GM19438 (cell line): ENCODE data around the gene DNAH11.
A peak's percentile ranks its signal among the peaks of the same experiment; 100 is the strongest.
"Not testable (repeated sequence)": the region's sequence is repeated elsewhere in the genome, so short reads cannot be mapped to it uniquely, and the experiment has no call there.

ENCODE experiments used
- ATAC-seq: cut with Tn5 transposase; IDR thresholded peaks from one replicate; pipeline ENCODE4 v1.9.1; 2021; ENCODE audit warnings: low read depth; ENCODE audit not compliant: unreplicated experiment

The DNAH11 gene

DNA sequence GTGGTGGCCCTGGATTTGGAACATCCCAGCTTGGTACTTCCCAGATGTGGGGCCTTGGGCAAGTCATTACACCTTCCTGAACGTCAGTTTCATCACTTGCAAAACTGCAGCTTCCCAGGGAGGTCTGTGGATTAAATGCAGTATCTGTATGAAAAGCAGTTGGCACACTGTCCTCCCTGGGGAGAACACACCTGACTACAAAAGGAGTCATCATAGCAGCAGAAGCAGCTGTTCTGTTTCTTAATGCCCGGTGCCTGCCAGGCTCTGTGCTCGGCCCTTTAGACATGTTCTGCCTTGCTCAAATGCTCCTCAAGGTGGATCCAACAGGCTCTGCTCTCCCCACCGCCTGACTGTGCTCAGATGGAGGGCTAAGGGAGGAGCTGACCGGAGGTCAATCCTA lies 371.8 kb downstream of the DNAH11 start:
- no peak for ATAC-seq

DNA sequence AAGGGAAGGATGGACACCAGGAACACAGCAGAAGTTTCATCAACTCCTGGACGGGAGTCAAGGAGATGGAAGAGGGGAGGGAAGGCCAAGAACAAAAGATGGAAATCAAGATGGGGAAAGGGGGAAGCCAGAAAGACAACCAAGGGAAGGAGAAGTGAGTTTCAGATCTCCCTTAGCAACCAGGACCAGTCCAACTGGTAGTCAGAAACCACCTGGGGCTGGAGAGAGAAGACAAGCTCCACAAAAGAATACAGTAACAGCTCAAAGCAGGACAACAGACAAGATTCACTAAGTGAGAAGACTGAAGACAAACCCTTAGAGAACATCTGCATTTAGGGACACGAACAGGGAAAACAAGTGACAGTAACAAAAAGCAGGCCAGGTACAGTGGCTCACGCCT lies 372.3 kb downstream of the DNAH11 start:
- ATAC-seq, result no peak

DNA sequence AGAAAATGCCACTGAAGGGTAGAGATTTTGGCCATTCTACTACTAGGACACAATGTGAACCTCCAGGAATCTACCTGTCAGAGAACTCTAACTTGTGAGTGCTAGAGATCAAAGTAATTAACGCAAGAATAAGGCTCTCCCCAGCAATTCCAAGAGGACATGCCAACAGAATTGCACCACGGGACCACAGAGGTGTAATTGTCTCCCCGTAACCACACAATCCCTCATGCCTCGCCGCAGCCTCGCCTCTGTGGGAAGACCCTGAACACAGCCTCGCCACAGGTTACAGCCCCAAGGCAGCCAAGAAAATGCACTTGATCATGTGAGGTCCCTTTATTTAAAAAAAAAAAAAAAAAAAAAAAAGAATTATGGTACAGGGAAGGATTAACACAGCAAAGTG lies 373.3 kb downstream of the DNAH11 start:
- no peak for ATAC-seq

DNA sequence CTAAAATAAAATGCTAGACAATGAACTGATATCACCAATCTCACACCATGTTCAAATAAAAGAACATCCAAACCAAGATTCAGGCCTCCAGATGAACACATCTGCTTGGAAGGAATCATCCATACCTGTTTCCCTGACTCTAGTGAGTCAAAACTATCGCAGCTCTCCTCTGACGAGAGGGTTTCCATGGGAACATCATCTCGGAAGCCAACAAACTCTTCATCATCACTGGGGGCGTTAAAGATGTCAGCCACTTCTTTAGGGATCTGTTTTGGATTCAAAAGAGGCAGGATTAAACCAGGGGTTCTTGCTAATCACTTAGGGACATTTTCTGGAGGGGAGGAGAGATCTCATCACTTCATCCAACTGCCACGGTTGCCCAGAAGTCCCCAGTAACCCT lies 373.8 kb downstream of the DNAH11 start:
- no peak for ATAC-seq

DNA sequence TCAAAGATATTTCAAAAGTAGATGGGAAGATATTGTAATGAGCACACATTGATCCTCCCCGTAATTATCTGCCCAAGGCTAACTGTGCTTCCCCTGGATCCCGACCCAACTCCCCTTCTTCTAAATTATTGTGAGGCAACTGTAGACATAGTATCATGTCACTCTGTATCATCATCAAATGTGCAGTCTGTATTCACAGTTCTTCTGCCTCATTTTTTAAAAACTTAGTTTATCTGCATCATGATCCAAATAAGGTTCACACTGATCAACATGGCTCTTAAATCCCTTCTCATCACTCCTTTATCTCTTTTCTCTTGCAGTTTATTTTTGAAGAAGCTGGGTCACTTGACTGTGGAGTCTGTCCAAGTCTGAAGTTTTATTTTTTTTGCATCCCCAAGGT lies 375.4 kb downstream of the DNAH11 start:
- no peak for ATAC-seq

DNA sequence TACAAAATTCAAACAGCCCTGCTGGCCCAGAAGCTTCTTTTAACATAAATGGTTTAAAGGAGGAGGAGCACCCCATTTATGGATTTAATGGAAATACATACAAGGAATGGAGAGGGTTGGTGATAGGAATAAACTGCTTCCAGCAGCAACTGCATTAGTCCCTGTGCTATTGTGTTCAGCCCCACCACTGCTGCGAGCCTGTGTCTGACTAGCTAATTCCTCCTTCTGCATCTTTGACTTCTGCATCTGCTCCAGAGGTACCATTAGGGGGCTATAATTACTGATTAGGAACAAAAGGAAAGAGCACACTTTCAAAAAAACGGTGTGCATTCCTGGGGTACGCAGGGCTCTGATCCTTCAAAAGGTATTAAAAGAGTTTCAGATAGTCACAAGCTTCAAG lies 378.1 kb downstream of the DNAH11 start:
- no peak for ATAC-seq

DNA sequence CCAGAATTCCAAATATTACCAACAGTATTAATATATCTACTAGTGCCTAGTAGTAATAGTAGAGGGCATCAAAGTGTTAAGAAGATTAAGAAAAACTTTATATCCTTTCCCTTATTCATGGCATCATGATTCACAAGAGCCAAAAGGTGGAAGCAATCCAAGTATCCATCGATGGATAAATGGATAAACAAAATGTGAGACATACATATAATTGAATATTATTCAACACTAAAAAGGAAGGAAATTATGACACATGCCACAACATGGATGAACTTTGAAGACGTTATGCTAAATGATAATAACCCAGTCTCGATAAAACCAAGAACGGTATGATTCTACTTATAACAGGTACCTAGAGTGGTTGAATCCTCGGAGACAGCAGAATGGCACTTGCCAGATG lies 379.8 kb downstream of the DNAH11 start:
- ATAC-seq, result no peak

DNA sequence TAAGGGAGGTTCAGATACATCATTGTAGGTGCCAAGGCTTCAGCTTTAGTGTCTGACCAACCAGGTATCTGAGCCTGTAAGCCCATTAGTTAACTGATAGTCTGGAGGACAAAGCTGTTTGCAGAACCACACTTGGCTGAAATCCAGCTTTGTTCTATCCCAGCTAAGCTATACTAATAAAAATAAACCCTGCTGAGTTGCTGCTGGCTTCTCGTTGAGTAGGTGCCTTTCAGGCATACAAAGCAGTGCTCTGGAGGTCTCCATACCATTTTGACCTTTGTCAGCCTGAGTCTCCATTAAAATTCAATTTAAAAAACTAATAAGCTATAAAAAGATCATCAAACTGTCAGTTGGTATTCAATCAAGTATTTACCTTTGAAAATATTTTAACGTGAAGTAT lies 380.8 kb downstream of the DNAH11 start:
- no peak for ATAC-seq

DNA sequence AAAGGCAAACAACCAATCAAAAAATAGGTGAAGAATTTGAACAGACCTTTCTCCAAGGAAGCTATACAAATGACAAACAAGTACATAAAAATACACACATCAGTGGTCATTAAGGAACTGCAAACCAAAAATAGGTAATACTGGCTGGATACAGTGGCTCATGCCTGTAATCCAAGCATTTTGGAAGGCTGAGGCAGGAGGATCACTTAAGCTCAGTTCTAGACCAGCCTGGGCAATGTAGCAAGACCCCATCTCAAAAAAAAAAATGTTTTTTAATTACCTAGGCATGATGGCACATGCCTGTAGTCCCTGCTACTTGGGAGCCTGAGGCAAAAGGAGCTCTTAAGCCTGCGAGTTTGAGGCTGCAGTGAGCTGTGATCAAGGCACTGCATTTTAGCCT lies 383.6 kb downstream of the DNAH11 start:
- ATAC-seq, result no peak

DNA sequence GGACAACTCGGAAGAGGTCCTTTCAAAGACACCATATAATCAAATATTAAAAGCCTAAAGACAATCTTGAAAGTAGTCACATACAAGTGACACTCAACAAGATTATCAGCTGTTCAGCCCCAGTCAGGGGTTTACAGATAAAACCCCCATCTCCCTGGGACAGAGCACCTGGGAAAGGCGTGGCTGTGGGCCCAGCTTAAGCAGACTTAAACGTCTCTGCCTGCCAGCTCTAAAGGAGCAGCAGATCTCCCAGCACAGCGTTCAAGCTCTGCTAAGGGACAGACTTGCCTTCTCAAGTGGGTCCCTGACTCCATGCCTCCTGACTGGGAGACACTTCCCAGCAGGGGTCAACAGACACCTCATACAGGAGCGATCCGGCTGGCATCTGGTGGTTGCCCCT lies 384.9 kb downstream of the DNAH11 start:
- ATAC-seq, result no peak

DNA sequence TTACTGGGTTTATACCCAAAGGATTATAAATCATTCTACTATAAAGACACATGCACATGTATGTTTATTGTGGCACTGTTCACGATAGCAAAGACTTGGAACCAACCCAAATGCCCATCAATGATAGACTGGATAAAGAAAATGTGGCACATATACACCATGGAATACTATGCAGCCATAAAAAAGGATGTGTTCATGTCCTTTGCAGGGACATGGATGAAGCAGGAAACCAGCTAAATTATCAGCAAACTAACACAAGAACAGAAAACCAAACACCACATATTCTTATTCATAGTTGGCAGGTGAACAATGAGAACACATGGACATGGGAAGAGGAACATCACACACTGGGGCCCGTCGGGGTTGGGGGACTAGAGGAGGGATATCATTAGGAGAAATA lies 390.5 kb downstream of the DNAH11 start:
- not testable (repeated sequence) for ATAC-seq

DNA sequence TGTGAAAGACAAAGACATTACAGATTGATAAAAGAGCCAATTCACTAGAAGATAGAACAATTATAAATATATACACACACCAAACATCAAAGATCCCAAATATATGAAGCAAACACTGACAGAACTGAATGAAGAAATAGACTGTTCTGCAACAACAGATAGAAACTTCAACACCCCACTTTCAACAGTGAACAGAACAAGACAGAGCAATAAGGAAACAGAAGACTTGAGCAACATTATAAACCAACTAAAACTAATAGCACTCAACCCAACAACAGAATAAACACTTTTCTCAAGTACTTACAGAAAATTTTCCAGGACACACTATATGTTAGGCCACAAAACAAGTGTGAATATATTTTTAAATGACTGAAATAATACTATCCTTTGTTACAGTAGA lies 392.0 kb downstream of the DNAH11 start:
- no peak for ATAC-seq

DNA sequence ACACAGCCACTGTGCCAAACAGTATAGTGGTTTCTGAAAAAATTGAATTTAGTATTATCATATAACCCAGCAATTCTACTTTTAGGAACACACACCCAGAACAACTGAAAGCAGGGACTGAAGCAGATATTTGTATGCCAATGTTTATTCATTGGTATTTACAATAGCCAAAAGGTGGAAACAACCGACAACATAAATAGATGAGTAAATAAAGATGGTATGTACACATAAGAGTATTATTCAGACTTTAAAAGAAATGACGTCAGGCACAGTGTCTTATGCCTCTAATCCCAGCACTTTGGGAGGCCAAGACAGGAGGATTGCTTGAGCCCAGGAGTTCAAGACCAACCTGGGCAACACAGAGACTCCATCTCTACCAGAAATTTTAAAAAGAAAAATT lies 395.6 kb downstream of the DNAH11 start:
- ATAC-seq, result no peak

DNA sequence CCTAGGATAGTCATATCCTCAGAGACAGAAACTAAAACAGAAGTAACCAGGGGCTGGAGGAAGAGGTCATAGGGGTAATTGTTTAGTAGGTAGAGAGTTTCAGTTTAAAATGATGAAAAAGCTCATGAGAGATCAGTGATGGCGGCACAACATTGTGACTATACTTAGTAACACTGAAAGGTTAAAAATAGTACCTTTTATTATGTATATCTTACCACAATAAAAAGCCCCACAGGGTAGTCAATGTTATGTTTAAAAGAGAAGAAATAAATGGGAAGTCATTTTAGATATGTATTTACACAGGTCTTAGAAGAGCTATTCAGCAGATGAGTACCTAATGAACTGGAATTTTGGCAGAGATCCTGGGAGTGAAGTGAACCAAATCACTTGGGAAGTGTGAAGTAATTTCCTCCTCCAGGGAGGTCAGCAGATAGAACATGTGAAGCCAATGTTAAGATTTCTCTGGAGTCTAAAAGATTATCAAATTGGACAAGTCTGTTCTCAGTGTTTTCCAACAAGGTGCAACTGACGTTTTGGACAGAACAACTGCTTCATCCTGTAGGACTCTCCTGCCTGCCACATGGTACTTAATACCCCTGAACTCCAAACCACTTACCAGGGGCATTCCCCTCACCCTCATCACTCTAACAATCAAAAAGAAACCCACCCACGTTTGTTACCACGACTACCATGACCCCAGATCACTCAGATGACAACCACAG lies 396.5 kb downstream of the DNAH11 start:
- peak; percentile 50 for ATAC-seq

DNA sequence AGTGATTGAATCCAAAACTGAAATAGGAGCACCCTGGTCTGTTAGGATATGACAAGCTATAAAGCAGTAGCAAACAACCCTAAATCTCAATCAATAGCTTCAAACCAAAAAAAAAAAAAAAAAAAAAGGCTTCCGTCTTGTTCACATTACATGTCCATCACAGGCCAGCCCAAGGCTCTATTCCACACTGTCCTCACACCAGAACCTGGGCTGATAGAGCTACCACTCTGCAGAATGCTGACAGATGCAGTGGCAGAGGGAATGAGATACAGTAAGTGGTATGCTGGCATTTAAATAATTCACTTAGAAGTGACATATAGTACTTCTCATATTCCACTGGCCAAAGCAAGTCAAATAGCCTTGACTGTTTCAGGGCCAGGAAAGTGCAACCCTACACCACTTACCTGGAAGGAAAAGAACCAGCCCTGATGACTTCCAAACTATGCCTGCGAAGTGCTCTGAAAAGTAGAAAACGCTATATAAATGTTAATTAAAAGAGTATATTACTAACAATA lies 397.1 kb downstream of the DNAH11 start:
- no peak for ATAC-seq

DNA sequence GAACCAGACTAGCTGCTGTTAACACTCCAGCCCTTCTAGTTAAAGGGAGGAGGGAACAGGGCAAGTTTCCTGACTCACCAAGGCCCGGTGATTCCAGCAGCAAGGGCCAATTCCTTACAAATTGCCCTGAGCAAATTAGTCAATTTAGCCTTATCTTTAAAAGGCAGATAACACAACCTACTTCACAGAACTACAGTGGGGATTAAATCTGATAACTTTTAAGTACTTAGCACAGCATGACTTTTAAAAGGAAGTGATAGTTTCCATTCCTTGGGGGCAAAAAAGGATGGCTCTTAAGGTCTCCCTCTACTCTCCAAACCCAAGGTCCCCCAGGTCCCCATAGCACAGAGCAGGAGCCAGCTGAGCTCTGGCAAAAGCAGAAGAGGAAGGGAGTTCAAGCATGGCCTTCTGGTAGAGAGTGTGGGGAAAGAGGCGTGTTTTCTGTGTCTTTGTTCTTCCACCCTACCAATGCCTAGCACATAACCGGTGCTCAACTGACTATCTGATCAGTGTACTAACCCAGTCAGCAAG lies 398.8 kb downstream of the DNAH11 start:
- ATAC-seq, result no peak

DNA sequence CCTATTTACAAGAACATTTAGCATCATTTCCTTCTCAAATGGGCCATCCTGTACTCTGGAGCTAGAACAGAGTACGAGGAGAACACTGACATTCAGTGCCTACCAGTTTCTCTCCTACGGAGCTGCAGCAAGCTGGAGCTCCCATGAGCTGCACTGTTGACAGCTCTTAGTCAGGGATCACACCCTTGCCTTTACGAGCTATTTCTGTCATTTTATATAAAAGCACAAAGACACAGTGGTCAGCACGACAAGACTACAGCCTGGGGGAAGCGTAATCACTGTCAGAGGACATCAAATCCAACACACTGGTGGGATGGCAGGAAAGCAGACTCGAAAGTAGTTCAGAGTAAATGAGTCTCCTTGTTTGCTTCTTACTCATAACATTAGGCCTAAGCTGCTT lies 400.1 kb downstream of the DNAH11 start:
- no peak for ATAC-seq

DNA sequence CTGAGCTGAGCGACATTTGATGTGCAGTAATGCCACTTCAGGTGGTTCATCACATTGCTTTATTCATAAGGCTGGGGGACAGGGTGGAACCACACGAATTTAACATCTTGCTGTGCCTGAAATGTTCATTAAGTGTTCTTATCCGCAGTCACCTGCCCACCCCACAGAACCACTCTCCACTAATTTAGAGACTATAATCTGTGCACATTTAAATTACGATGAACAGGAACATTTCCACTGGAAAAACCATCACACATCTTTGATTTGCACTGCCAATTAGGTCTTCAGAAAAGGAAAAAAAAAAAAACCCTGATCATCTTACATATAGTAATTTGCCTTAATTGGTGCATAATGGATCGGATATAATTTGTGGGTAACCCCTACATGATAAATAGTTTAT lies 400.6 kb downstream of the DNAH11 start:
- no peak for ATAC-seq

DNA sequence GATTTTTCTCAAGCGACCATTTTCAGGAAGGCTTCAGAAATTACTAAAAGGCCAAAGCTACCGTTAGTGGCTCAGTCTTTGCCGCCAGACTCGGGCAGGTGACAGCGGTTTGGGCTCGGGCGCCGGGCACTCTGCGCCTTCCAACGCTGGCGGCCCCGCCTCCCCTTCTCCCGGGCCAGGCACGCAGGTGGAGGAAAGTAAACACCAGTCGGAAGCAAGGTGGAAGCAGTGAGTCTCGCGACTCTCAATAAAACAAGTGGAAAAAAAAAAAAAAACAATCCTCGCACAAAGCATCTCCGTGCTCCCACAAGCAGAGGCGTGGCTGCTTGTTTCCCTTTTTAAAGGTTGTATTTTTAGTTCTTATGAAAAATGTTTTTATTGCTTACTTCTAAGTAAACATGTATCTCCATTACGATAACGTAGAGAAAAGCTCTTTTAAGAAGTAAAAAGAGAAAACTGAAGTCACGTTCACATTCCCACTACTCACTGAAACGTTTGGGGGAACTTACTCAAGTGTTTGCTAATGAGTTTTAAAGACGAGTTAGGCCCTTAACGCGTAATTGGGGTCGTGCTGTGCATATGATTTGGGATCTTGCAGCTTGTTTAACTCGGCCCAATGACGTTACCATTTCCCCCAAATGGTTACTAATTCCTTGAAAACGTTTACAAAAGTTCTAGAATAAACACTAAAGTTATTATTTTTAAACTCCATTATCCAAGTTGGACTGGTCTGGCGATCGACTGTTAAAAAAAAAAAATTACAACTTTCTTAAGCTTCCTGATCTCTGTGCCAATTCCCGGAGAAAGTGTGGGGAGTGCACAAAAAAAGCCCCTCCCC lies 402.0 kb downstream of the DNAH11 start:
- ATAC-seq, result no peak

DNA sequence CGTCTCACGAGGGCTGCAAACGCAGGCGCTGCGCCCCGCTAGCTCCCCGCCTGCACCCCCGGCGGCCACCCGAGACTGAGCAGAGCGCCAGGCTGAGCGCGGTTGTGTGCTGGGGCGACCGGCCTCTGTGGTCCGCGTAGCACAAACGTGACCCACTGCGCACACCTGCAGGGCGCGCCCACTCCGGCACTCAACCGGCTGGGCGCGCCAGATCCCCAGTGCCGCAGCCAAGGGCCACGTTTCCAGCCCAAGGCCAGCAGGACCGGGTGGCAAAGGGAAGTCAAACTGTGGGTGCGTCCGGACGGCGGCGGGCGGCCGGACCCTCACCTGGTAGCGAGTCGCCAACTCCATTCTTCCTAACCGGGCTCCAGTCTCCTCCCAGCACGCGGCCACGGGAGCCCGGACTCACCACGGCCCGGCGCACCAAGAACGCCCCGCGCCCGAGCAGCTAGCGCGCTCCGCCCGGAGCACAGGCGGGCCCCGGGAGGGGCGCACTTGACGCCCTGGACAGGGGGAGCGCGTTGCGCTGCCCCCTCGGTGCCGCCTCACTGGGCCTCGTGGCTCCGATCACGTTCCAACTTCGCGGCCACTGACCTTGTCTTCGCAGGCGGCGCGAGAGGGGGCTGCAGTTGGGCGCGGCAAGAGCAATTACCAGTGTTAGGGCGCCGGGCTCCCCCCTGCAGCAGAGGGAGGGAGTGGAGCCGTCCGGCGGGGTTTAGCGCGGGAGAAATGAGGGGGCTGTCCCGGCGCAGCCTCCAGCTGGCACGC lies 402.8 kb downstream of the DNAH11 start, which contains the start of gene CDCA7L:
TSS of gene CDCA7L (minus strand) at position 446 of the 768 bp plus-strand sequence. CDS start at position 351, 95 bp downstream.
- peak; percentile 84 for ATAC-seq

DNA sequence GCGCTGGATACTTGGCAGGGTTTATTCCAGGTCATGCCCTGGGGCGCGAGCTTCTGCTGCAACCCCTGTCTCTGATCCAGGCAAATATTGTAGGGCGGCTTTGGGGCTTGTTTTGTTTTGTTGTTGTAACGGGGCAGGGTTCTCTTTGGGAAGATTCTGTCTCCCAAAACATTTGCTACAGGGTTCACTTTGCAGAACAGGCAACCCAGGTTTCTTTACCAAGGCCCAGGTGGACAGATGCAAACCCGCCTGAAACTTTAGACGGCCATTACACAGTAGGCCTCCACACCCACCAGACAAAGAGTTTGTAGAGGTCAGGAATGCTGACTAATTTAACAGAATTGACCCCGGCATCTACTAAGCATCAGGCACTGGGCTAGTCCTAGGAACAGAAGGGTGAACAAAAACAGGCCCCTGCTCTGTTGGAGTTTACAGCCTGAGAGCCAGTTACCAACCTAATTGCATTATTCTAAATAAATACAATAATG lies 403.4 kb downstream of the DNAH11 start:
- no peak for ATAC-seq
